Loucy (cell line): ENCODE measurements around the gene CDC42BPB.

Source experiments
- H2AFZ ChIP-seq: fragments of 200-600 bp; sonication (generic); 2 replicates; pipeline ENCODE4 v1.6.0; 2016; ENCODE audit warnings: antibody characterized with exemption, mild to moderate bottlenecking, low read length, moderate library complexity
- H3F3A ChIP-seq: fragments of 200-600 bp; 2 replicates; pipeline ENCODE4 v1.6.0; 2016; ENCODE audit warnings: antibody characterized with exemption, low read depth, mild to moderate bottlenecking
- H3K27me3 ChIP-seq: fragments of 200-600 bp; sonication (generic); 2 replicates; pipeline ENCODE4 v1.6.1; 2014; ENCODE audit warnings: low read length, mild to moderate bottlenecking; ENCODE audit not compliant: insufficient read depth, poor library complexity, severe bottlenecking
- H3K36me3 ChIP-seq: fragments of 200-600 bp; sonication (generic); 2 replicates; pipeline ENCODE4 v1.6.1; 2016; ENCODE audit warnings: low read length; ENCODE audit not compliant: insufficient read depth
- H3K4me1 ChIP-seq: fragments of 200-600 bp; sonication (generic); 2 replicates; pipeline ENCODE4 v1.5.1; 2014; ENCODE audit warnings: low read length, mild to moderate bottlenecking; ENCODE audit not compliant: insufficient read depth, poor library complexity, severe bottlenecking
- H3K4me2 ChIP-seq: fragments of 200-600 bp; sonication (generic); 2 replicates; pipeline ENCODE4 v1.6.0; 2014; ENCODE audit warnings: antibody characterized with exemption, low read length, low read depth, mild to moderate bottlenecking; ENCODE audit not compliant: poor library complexity, severe bottlenecking
- H3K4me3 ChIP-seq: fragments of 200-600 bp; sonication (generic); 2 replicates; pipeline ENCODE4 v1.5.1; 2014; ENCODE audit warnings: low read length, mild to moderate bottlenecking, mixed read lengths; ENCODE audit not compliant: poor library complexity, severe bottlenecking
- H3K79me2 ChIP-seq: fragments of 200-600 bp; sonication (generic); 2 replicates; pipeline ENCODE4 v1.6.1; 2014; ENCODE audit warnings: low read length; ENCODE audit not compliant: insufficient read depth
- H3K9ac ChIP-seq: fragments of 200-600 bp; sonication (generic); 2 replicates; pipeline ENCODE4 v1.6.0; 2014; ENCODE audit warnings: mild to moderate bottlenecking, low read depth, low read length, moderate library complexity; ENCODE audit not compliant: poor library complexity, severe bottlenecking
- H3K9me2 ChIP-seq: fragments of 200-600 bp; sonication (generic); replicated peaks from 2 replicates; pipeline ENCODE4 v1.6.1; 2016; ENCODE audit warnings: low read depth, low read length, mixed read lengths
- H3K9me3 ChIP-seq: fragments of 200-600 bp; sonication (generic); 2 replicates; pipeline ENCODE4 v1.6.1; 2014; ENCODE audit warnings: mild to moderate bottlenecking, antibody characterized with exemption, low read length, low read depth; ENCODE audit not compliant: insufficient read depth
- H4K20me1 ChIP-seq: fragments of 200-600 bp; sonication (generic); 2 replicates; pipeline ENCODE4 v1.6.0; 2014; ENCODE audit warnings: antibody characterized with exemption, low read length, mild to moderate bottlenecking; ENCODE audit not compliant: insufficient read depth, poor library complexity, severe bottlenecking
- EZH2phosphoT487 ChIP-seq: fragments of 200-600 bp; IDR thresholded peaks from 2 replicates; pipeline ENCODE4 v1.6.1; 2018; ENCODE audit warnings: antibody characterized with exemption, mild to moderate bottlenecking, moderate library complexity, borderline replicate concordance
- TF ChIP-seq, protein P1 (sequence below): fragments of 200-600 bp; sonication (generic); conservative IDR thresholded peaks from 2 replicates; pipeline ENCODE4 v1.5.1; 2014; ENCODE audit warnings: mild to moderate bottlenecking, antibody characterized with exemption, low read length

CDC42BPB gene

GRCh38 chr14:102993523-102993922, 63.8 kb downstream of the CDC42BPB start:
- H2AFZ ChIP-seq, result no peak overlapping the region
- no peak overlapping the region for H3K4me2 ChIP-seq
- no peaks in the 10 kb centered on the region for H3K36me3 ChIP-seq
- no peaks in the 10 kb centered on the region for H3K79me2 ChIP-seq
- H3K27me3 ChIP-seq, result no peaks in the 10 kb centered on the region
- H4K20me1 ChIP-seq, result no peaks in the 10 kb centered on the region
- H3K4me3 ChIP-seq, result no peak overlapping the region
- H3K4me1 ChIP-seq, result no peaks in the 10 kb centered on the region
- TF ChIP-seq EZH2phosphoT487, result no peak
- TF ChIP-seq, protein P1, sequence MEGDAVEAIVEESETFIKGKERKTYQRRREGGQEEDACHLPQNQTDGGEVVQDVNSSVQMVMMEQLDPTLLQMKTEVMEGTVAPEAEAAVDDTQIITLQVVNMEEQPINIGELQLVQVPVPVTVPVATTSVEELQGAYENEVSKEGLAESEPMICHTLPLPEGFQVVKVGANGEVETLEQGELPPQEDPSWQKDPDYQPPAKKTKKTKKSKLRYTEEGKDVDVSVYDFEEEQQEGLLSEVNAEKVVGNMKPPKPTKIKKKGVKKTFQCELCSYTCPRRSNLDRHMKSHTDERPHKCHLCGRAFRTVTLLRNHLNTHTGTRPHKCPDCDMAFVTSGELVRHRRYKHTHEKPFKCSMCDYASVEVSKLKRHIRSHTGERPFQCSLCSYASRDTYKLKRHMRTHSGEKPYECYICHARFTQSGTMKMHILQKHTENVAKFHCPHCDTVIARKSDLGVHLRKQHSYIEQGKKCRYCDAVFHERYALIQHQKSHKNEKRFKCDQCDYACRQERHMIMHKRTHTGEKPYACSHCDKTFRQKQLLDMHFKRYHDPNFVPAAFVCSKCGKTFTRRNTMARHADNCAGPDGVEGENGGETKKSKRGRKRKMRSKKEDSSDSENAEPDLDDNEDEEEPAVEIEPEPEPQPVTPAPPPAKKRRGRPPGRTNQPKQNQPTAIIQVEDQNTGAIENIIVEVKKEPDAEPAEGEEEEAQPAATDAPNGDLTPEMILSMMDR, result no peak
- no peak overlapping the region for H3K9ac ChIP-seq
- H3K9me2 ChIP-seq, result no peaks in the 10 kb centered on the region
- no peaks in the 10 kb centered on the region for H3F3A ChIP-seq
- H3K9me3 ChIP-seq, result no peaks in the 10 kb centered on the region

DNA sequence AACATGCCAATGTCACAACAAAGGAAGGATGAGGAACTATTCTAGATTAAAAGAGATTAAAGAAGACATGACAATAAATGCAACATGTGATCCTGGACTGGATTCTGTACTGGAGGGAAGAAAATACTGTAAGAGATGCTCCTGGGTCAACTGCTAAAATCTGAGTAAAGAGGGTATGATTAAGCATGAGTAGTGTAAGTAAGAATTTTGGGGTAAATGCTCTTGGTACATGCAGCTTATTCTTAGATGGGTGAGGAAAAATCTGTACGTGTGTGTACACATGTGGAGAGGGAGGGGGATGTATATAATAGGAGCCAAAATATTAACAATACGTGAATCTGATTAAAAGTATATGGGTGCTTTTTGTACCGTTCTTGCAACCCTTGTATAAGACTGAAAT, 66.0 kb downstream of the CDC42BPB start:
- H3F3A ChIP-seq, result no peaks in the 10 kb centered on the region
- H4K20me1 ChIP-seq, result no peaks in the 10 kb centered on the region
- H3K36me3 ChIP-seq, result no peaks in the 10 kb centered on the region
- no peaks in the 10 kb centered on the region for H3K27me3 ChIP-seq
- no peak overlapping the region for H3K4me2 ChIP-seq
- no peaks in the 10 kb centered on the region for H3K79me2 ChIP-seq
- no peaks in the 10 kb centered on the region for H3K9me2 ChIP-seq
- H2AFZ ChIP-seq, result no peak overlapping the region
- H3K9ac ChIP-seq, result no peak overlapping the region
- no peak for TF ChIP-seq EZH2phosphoT487
- TF ChIP-seq, protein P1, result no peak
- H3K4me1 ChIP-seq, result no peaks in the 10 kb centered on the region
- peaks cover 6% of the 10 kb centered on the region; the same call in 1 of the 2 replicates for H3K9me3 ChIP-seq
- no peak overlapping the region for H3K4me3 ChIP-seq

DNA sequence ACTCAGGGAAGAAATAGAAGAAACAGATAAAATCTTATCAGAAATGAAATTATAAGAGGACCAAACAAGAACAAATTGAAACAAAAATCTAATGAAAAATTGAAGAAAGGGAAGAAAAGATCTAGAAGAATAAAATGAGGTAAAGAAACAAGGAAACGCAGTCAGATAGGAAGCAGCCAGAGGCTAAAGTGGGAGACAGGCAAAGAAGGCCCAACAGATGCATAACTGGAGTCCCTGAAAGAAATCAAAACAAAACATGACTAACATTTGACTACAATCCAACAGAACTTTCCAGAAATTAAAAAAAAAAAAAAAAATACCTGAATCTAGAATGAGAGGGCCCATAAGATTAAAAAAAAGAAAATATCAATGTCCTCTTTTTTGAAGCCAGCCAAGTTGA, 69.3 kb downstream of the CDC42BPB start:
- Histone ChIP-seq H3K79me2 (no peaks in the 10 kb centered on the region), H3K9me3 (peaks cover 6% of the 10 kb centered on the region; the same call in 1 of the 2 replicates), H3K9me2 (no peaks in the 10 kb centered on the region), H3K4me3 (no peak overlapping the region), H3K36me3 (no peaks in the 10 kb centered on the region), H3K27me3 (no peaks in the 10 kb centered on the region), H3K4me1 (no peaks in the 10 kb centered on the region), H3K4me2 (no peak overlapping the region), H2AFZ (no peak overlapping the region), H3F3A (no peaks in the 10 kb centered on the region), H4K20me1 (no peaks in the 10 kb centered on the region), H3K9ac (no peak overlapping the region)
- TF ChIP-seq EZH2phosphoT487, result no peak
- TF ChIP-seq, protein P1, result no peak
